GM18907 (cell line): ENCODE results near the gene SDF2.
"Not testable (repeated sequence)": the region's sequence is repeated elsewhere in the genome, so short reads cannot be mapped to it uniquely, and the experiment has no call there.

Experiments
- ATAC-seq: cut with Tn5 transposase; IDR thresholded peaks from one replicate; pipeline ENCODE4 v1.9.1; 2021; ENCODE audit warnings: mild to moderate bottlenecking, moderate library complexity; ENCODE audit not compliant: unreplicated experiment

Gene SDF2

DNA sequence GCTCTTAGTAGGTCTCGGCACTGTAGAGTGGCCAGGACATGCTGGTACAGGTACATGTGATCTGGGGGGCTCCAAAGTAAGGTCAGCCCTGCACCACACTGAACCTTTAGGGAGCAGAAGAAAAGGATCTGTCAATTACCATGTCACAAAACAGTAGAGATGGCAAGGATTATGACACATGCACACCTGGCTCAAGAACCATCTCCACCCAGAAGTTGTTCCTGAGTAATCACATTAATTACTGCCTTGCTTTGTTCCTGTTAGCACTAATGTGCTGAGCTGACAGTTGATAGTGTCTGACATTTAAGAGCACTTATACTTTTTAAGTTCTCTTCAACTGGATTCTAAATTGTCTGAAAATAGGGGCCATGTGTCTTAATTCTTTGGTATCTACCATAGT lies 26.2 kb downstream of the SDF2 start:
- ATAC-seq, result no peak

DNA sequence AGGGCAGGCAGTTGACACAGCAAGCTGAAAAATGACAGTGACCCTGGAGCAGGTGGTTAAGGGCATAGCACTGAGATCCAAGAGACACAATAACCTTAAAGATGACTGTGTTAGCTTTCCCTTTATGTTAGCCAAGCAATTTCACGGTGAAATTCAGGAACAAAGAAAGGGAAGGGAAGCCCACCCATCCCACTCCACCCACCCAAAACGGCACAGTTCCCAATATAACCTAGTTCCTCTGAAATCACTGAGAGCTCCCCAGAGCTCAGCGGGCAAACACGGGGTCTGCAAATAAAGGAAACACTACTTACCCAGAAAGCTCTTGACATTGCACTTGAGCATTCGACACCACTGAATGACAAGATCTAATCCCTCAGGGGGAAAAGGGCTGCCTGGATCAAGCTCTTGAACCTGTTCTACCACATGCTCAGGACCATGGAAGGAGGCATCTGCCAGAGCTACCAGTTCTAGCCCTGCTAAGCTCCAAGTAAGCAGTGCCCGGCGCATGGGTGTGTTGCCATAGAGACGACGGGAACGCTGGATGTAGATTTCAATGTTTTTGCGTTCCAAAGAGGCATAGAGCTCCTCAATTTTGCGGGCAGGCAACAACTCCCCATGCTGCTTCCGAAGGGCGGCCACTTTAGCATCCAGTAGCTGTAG lies 27.4 kb downstream of the SDF2 start:
- no peak for ATAC-seq

DNA sequence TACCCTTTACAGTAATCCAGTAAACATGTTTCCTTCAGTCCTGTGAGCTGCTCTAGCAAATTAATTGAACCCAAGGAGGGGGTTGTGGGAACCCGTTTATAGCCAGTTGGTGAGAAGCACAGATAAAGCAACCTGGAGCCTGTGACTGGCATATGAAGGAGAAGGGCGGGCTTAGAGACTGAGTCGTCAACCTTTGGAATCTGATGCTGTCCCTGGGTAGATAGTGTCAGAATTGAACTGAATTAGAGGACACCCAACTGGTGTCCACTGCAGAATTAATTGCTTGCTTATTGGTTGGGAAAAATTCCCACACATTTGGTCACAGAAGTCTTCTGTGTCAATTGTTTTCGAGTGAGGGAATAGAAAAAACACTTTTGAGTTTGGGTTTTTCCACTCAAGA lies 34.9 kb downstream of the SDF2 start:
- ATAC-seq, result no peak

DNA sequence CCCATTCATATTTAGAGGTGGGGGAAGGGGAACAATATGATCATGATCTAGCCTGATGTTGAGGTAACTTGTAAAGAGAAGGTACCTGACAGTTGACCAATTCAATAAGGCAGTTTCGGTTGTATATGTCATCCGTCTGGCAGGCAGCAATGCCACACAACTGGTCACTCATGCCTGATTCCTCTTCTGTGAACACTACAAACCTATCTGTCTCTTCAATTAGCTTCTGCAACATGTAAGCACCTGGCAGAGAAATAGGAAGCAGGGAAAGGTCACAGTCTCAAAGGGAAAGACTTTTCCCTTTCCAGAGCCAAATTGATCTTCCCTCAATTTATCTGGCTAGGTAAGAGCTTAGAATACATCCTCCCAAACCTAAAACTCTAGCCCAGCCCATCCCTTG lies 37.6 kb downstream of the SDF2 start:
- ATAC-seq, result no peak

DNA sequence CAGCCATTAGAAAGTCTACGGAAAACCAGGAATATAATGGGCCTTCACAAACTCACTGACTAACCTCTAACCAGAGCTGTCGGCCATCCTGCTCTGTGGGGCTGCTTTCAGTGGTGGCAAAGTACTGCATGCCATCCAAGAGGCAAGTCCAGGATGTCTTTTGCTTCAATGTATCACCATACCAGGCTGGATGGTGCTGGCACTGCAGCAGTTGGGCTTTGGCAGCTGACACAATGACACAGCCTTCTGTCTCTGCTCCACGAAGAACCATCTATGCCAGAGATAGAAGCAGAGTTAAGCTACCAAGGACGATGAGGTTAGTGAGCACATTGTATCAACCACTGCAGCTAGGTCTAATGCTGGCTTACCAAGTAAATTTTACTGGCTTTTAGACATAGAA lies 38.0 kb downstream of the SDF2 start:
- no peak for ATAC-seq

DNA sequence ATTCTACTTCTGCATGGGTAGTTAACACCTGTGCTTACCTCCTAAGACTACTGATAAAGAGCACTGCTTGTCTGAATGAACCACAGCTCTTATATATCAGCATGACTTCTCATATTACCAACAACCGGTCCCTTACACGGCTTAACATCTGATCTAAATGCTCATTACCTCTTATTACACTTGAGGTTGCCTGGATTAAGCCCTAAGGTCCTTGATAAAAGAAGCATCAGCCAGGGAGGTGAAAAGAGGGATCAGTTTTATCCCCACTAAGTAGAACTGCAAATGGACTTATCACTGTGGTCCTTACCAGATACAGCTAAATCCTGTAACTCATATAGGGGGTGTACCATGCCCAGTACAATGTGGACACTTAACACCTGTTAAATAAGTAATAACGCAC lies 39.5 kb downstream of the SDF2 start:
- no peak for ATAC-seq

DNA sequence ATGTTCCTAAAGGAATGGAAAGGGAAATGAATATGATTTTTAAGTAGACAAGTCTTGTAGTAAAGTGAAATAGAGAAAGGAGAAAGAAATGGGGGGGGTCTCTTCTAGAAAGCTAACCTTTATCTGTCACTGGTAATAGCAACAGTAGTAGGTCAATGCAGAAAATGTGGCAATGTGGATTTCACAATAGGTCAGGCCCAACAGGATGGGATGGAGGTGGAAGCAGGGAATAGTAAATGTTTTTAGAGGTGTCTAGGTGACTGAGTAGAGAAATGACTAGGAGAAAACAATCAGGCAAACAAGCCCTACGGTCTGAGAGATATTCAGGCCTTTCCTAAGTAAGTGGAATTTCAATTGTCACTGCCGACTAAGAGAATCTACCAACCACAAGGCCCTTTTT lies 41.7 kb downstream of the SDF2 start:
- ATAC-seq, result no peak

DNA sequence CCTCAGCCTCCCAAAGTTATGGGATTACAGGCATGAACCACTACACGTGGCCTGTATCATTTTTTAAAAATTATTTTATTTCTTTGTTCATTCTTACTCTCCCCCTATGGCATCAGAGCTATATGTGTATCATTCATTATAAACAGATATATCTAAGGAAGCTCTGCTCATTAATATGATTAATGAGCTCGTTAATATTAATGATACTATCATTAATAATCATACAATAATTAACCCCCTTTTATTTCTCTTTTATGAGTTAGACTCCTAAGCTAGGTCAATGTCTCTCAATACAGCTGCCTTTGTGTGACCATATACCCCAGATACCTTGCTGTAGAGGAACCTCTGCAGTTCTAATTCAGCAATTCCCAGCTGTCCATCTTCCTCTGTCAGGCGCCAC lies 43.2 kb downstream of the SDF2 start:
- ATAC-seq, result no peak

DNA sequence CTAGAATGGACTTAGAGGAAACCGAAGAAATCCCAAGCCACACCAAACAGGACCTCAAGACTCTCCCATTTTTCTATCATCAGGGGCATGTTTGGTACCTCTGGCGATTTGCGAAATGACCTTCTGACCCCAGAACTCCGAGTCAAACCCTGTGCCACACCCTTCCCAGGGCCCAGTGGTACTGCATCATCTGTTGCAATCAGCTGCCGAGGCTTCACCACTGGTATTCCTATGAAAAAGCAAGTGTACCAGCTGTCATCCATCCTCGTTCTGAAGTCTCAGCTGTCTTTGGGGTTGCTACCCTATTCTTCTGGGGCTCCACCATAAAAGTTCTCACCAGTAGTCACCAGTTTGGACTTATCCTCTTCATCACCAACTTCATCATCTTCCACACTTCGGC lies 45.4 kb downstream of the SDF2 start:
- no peak for ATAC-seq

DNA sequence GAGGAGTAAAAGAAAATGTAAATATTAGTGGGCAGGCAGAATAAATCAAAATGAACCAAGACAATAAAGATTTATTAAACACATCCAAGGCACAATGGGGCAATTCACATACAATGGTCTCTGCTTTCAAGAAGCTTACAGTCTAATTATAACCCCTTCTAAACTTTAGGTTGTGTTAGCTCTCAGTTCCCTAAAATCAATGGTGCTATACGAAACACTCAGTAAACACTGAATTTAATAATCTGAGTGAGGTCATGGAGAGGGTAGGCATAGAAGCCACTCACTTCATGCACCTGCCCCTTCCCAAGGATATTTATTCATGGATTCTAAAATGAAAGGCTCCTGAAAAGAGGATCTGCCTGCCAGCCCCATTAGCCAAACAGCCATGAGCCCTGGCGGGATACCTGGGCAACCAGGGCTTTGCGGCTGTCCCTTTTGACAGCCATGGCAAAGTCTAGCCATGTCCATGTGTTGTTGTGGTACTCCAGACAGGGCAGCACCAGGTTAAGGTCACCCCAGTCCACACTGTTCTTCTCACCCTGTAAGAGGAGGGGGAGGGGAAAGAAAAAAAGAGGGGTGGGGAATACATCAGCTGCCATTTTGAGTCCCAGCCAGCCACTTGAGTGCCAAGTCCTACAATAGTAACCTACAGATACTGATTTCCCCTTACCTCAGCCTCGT lies 46.3 kb downstream of the SDF2 start:
- ATAC-seq, result no peak

DNA sequence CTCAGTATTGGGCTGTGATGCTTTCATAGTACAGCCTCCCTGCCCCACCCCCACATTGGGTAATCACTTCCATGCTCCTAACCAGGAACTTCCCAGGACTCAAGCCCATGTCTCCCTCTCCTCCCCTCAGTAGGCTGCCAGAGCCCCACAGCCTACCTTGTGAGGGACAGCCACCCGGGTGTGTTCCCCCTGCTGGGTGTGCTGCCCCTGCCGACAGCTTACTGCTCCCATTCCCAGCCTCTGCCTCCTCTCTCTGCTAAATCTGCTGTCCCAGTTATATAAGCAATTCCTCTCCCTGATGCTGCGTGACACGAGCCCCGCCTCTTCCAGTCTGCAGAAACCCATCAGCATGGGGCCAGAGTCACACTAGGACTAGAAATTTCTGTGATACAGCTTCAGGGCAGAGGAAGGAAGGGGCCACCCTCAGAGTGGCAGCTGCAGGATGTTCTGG lies 47.8 kb downstream of the SDF2 start, which contains the start of gene RSKR:
Gene RSKR, minus strand, starts transcription at position 255 of the 451 bp plus-strand sequence. Its CDS starts 24 bp downstream, at position 231.
- ATAC-seq, result no peak

DNA sequence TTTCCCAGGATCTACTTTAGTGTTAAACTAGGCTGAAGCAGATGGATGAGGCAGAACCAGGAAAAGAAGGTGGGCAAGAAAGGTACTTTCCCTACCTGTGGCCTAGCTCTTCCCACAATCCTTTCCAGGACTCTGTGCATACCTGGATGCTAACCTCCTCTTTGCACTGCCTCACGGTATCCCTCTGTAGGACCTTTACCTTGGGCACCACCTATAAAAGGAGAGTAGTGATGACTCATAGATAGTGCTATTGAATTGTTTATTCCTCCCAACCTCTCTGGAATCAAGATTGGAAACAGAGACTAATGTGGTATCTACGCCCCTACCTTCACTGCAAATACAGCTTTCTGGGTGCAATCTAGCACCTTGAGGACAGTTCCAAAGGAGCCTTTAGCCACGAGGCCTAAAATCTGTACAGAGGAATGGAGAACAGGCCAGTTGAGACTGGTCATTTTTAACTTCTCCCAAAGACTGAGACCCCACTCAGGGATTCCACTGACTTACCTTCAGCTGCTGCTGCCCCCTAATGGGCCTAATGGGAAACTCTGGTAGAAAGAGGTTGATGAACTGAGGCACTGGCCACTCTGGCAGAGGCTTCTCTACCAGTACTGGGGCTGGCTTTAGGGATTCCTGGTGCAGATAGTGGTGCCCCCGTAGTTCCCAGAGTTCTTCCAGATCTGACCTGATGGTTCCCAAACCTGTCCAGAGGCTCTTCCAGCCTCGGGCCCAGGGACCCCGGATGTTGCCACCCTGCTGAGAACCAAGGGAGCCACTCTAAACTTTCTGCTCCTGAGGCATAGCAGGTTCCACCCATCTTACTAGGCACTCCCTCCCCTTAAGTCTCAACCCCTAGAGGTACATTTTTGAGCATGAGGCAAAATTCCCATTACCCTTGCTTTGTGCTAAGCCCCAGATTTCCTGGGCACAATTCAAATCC lies 48.5 kb downstream of the SDF2 start:
- no peak for ATAC-seq

DNA sequence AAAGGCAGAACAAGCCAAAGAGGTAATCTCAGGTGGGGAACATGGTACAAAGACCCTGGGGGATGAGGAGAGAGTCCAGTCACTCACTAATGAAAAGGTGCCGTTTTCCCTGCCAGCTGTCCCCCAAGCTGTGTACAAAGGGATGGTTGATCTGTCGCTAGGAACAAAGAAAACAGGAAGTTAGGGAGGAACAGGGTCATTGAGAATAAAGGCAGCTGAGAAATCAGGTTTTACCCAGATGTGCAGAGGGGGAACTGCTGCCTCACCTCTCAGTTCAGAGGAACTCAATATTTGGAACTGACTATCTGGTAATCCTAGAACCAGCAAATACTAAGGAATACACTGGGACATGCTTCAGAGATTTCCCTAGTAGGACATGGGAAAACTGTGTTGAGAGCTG lies 49.2 kb downstream of the SDF2 start:
- ATAC-seq, result no peak

DNA sequence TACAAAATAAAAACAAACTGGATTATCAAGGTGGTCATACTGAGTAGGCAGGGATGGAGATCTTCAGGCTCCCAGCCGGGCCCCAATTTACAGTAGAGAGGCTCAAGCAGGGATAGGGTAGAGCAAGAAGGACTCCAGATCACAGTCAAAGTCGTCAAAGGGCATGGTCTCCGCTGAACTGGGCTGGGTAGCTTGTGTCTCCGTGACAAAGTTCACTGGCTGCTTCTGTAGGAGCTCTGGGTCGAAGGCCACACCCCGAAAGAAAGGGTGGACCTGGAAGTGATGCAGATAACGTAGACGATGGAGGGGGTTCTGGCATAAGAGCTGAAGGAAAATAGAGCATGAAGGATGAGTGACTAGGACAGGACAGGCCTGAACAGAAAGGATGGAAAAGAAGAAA lies 51.3 kb downstream of the SDF2 start:
- no peak for ATAC-seq

DNA sequence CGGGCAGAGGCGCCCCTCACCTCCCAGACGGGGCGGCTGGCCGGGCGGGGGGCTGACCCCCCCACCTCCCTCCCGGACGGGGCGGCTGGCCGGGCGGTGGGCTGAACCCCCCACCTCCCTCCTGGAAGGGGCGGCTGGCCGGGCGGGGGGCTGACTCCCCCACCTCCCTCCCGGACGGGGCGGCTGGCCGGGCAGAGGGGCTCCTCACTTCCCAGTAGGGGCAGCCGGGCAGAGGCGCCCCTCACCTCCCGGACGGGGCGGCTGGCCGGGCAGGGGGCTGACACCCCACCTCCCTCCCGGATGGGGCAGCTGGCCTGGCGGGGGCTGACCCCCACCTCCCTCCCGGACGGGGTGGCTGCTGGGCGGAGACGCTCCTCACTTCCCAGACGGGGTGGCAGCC lies 57.7 kb downstream of the SDF2 start:
- ATAC-seq, result not testable (repeated sequence)

DNA sequence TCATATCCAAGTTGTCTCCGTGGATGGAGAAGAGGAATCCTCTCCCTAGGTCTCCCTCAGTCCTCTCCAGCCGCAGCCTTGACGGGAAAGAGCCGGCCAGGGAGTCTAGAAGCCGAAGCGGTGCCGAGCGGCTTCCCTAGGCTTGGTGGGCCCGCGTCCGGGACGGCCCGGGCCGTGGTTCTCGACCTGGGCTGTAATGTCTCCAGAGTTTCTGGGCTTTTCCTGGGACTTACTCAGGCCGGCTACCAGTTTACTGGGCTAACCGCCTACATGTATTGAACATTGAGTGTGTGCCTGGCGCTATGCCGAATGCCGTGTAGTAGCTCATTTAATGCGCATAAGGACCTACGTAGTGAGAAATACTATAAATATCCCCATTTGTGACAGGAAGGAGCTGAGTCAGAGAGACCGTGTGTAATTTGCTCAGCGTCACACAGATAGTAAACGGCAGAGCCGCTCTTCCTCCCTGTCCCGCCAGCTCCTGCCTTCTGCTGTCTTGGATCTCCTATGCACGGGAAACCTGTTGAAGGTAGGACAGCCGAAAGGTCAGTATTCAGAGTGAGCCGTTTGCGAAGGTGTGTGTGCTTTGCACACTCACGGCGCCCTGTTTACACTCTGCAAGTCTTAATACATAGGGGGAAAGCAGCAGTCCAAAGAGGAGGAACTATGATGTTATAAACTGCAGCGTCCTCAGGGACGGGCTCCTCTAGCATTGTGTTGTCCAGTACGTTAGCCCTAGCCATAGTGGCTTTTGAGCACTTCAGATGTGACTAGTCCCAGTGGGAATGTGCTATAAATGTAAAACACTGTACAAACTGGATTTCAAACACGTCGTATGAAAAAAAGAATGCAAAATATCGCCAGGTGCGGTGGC lies 62.2 kb downstream of the SDF2 start:
- peak; percentile 45 for ATAC-seq

DNA sequence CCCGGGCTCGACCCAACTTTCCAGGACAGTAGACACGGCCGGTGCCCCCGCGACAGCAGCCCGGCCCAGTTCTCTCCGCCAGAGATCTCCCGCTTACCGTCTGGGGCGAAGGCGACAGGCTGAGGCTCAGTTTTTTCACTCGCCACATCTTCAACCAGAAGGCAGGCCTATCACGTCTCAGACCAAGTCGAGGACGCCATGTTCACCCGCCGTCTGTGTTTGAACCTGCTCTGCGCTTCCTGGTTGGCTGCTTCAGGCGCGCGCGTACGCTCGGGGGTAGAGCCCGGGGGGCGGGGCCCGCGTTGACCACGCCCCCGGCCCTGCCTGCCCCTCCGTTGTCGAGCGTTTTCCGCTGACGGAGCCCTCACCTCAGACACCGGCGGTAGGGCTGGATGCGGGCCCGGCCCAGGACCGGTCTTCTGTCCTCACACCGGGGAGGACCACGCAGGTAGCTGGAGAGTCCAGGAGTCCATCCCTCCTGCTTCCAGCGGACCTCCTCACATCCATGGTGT lies 62.9 kb downstream of the SDF2 start, which contains the start of gene SPAG5:
Gene SPAG5, minus strand, starts transcription at position 227 of the 512 bp plus-strand sequence. Its CDS starts 79 bp downstream, at position 148.
- ATAC-seq, result peak; percentile 88

DNA sequence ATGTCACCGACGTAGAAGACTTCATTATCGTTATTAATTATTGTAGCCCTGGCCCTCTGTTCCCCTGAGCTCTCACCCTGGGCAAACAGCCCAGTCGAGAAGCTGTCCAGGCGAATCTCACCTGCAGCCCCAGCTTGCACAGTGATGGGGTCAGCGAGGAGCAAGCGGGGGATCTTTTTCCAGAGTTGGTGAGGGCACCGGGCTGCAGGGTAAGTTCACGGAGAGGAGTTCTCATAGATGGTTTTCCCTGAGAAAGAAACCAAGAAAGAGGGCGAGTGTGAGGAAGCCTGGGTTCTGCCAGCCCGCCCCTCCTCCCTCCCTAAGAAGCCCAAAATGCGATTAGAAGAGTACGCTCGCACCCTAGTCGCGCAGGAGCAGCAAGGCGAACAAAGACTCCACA lies 63.3 kb downstream of the SDF2 start:
- peak; percentile 14 for ATAC-seq
